Measurements from ENCODE around the gene NEK11. TPM values are rescaled to one million over a fixed set of nuclear protein-coding genes. Genes with fewer than 3 reads are reported as not detected.

The NEK11 gene
- total and polyA plus RNA-seq, 4 experiments from 2014 or later, result 1.9 to 6.2 (median 4.5) TPM

DNA sequence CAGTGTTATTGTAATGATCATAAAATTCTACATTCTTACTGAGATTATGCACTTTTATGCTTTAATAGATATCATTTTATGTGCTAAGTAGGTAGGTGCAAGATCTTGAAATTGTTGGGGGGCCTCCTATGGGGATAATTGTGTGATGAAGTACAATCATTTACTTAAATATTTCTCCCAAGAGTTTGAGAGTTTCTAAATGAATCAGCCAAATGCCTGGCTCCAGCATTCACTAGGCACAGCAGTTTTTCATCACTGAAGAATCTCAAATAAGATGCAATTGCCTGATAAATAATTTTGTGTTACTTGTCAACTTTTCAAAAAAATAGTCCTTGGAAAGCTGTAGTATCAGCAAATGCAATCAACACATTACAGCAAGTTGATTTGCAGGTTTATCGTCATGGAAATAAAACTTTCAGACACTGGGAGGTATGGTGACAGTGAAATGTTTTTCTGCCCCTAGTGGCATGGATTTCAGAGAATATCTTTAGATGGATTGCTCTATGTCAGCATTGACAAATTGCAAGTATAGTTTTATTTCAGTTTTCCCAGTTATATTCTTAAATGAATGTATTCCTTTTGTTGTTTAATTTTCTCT, 167.1 kb downstream of the NEK11 start:
- Mint-ChIP-seq H3K27ac (no peak overlapping the region), H3K9me3 (peaks cover 0 to 7% (median 2%) of the 10 kb centered on the region in 8 donors), H3K36me3 (peaks cover 1 to 20% of the 10 kb centered on the region in 2 donors), H3K4me3 (no peak overlapping the region), H3K27me3 (no peaks in the 10 kb centered on the region), H3K4me1 (no peaks in the 10 kb centered on the region)
- Histone ChIP-seq H3K9me3 (ENCODE audit: control insufficient read depth in 1 of 2, low read length in 2 of 2) (no peaks in the 10 kb centered on the region), H3K4me3 (ENCODE audit: low read length in 2 of 2) (no peak overlapping the region), H3K27me3 (ENCODE audit: insufficient read depth, low read length) (no peaks in the 10 kb centered on the region), H3K27ac (ENCODE audit: low read depth, low read length) (no peak overlapping the region), H3K4me1 (ENCODE audit: insufficient read depth, low read length) (no peaks in the 10 kb centered on the region), H3K36me3 (ENCODE audit: insufficient read depth, low read length) (no peaks in the 10 kb centered on the region)
- CTCF ChIA-PET (ENCODE audit: partially characterized antibody), result no interaction called here
- DNase-seq, result no peak
- POLR2A ChIA-PET (ENCODE audit: partially characterized antibody), result no interaction called here
- intact Hi-C loops (cut with micrococcal nuclease), result no loop called here

DNA sequence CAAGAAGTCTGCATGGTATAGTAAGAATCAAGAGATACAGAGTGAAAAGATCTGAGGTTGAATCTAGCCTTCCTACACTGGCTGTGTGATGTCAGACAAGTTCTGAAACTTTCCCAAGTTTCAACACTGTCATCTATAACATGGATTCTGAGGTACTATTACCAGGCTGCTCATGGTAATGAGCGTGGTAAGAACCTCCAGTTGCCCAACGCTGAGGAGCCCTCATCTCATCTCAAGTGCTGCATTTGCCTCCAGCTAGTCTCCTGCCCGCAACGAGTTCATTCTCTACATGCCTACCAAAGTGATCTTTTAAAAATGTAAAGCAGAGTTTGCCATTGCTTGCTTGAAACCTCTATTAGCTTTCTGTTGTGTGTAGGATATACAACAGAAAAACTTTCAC, 168.1 kb downstream of the NEK11 start:
- no peaks in the 10 kb centered on the region for H3K27me3 Mint-ChIP-seq
- H3K4me1 Mint-ChIP-seq, result no peaks in the 10 kb centered on the region

DNA sequence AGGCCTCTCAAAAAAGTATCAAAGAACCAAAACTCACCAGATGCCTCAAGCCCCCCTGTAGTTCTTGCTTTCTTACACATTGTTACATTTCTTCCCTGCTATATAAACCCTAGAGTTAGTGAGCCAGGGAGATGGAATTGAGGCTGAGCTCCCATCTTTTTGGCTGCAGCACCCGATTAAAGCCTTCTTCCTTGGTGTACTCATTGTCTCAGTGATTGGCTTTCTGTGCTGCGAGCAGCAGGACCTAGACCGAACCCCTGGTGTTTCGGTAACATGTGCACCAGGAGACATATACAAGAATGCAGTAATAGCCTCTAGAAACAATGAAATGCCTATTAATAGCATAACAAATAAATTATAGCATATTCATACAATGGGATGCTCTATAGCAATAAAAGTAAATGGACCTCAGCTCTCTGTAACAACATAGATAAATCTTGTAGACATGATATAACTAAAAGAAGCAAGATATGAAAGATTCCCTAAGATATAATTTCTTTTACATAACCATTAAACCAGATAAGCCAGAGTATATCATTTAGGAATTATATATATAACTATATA, 174.0 kb downstream of the NEK11 start:
- Mint-ChIP-seq H3K27me3 (no peaks in the 10 kb centered on the region), H3K36me3 (peaks cover 3 to 6% of the 10 kb centered on the region in 2 donors), H3K4me1 (no peaks in the 10 kb centered on the region), H3K27ac (no peak overlapping the region), H3K4me3 (no peak overlapping the region), H3K9me3 (peaks cover 0 to 32% (median 25%) of the 10 kb centered on the region in 8 donors)
- ChIA-PET CTCF (ENCODE audit: partially characterized antibody) (no interaction called here), POLR2A (ENCODE audit: partially characterized antibody) (no interaction called here)
- no peak overlapping the region for H3K27ac ChIP-seq (ENCODE audit: low read depth, low read length)
- no peaks in the 10 kb centered on the region for H3K36me3 ChIP-seq (ENCODE audit: insufficient read depth, low read length)
- H3K4me3 ChIP-seq (ENCODE audit: low read length in 2 of 2), result no peak overlapping the region
- no peaks in the 10 kb centered on the region for H3K9me3 ChIP-seq (ENCODE audit: control insufficient read depth in 1 of 2, low read length in 2 of 2)
- H3K4me1 ChIP-seq (ENCODE audit: insufficient read depth, low read length), result no peaks in the 10 kb centered on the region
- no peaks in the 10 kb centered on the region for H3K27me3 ChIP-seq (ENCODE audit: insufficient read depth, low read length)
- no peak for DNase-seq
- intact Hi-C loops (cut with micrococcal nuclease), result no loop called here

More for the DNA sequence above, 168.1 kb downstream of the NEK11 start:
- no peaks in the 10 kb centered on the region for H3K27me3 ChIP-seq (ENCODE audit: insufficient read depth, low read length)
- intact Hi-C loops (cut with micrococcal nuclease), result no loop called here
- H3K36me3 ChIP-seq (ENCODE audit: insufficient read depth, low read length), result no peaks in the 10 kb centered on the region
- no peak overlapping the region for H3K27ac Mint-ChIP-seq
- DNase-seq, result no peak
- H3K36me3 Mint-ChIP-seq, result peaks cover 1 to 17% of the 10 kb centered on the region in 2 donors
- ChIA-PET POLR2A (ENCODE audit: partially characterized antibody) (no interaction called here), CTCF (ENCODE audit: partially characterized antibody) (no interaction called here)
- no peak overlapping the region for H3K27ac ChIP-seq (ENCODE audit: low read depth, low read length)
- no peak overlapping the region for H3K4me3 Mint-ChIP-seq
- H3K9me3 Mint-ChIP-seq, result peaks cover 2 to 10% (median 4%) of the 10 kb centered on the region in 8 donors
- no peaks in the 10 kb centered on the region for H3K4me1 ChIP-seq (ENCODE audit: insufficient read depth, low read length)
- no peak overlapping the region for H3K4me3 ChIP-seq (ENCODE audit: low read length in 2 of 2)
- H3K9me3 ChIP-seq (ENCODE audit: control insufficient read depth in 1 of 2, low read length in 2 of 2), result no peaks in the 10 kb centered on the region

DNA sequence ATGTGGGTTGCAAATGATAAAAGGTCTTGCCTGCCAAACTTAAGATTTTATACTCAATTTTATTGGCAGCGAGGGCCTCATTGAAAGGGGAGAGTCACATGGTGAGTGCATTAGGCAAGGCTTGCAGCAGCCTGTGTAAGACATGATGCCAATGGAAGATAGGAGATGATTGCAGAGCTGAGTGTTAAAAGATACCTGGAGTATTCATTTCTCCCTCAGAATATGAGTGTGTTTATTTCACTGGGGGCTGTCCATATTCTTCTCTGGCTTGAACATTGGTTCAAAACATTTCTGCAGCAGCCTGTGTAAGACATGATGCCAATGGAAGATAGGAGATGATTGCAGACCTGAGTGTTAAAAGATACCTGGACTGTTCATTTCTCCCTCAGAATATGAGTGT, 189.7 kb downstream of the NEK11 start:
- H3K4me3 Mint-ChIP-seq, result no peak overlapping the region

DNA sequence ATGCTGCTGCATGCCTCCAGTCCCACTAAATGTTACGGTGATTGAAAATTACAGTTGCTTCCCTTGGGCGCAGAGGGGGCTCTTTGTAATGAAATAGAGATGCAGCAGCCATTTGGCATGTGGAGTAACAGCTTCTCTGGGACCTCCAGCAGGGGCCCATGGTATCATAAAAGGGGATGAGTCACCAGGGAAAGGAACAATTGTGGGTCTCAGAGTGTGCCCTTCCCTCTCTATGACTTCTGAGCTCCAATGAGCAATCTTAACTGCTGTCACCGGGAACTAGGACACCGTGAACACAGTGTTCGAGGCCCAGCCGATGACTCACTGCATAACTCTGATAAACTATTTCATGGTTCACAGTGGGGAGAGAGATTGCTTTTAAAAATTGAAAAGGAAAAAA, 190.1 kb downstream of the NEK11 start:
- intact Hi-C loops (cut with micrococcal nuclease), result no loop called here
- Histone ChIP-seq H3K27me3 (ENCODE audit: insufficient read depth, low read length) (no peaks in the 10 kb centered on the region), H3K36me3 (ENCODE audit: insufficient read depth, low read length) (no peaks in the 10 kb centered on the region), H3K27ac (ENCODE audit: low read depth, low read length) (no peak overlapping the region), H3K9me3 (ENCODE audit: control insufficient read depth in 1 of 2, low read length in 2 of 2) (no peaks in the 10 kb centered on the region), H3K4me1 (ENCODE audit: insufficient read depth, low read length) (no peaks in the 10 kb centered on the region), H3K4me3 (ENCODE audit: low read length in 2 of 2) (no peak overlapping the region)
- peaks cover 0 to 2% (median 0%) of the 10 kb centered on the region in 8 donors for H3K9me3 Mint-ChIP-seq
- CTCF ChIA-PET (ENCODE audit: partially characterized antibody), result no interaction called here
- H3K4me3 Mint-ChIP-seq, result no peak overlapping the region
- H3K36me3 Mint-ChIP-seq, result peaks cover 0 to 14% of the 10 kb centered on the region in 2 donors
- peaks cover 2 to 3% of the 10 kb centered on the region in 2 donors for H3K27me3 Mint-ChIP-seq
- POLR2A ChIA-PET (ENCODE audit: partially characterized antibody), result no interaction called here
- no peak for DNase-seq
- H3K27ac Mint-ChIP-seq, result no peak overlapping the region
- no peaks in the 10 kb centered on the region for H3K4me1 Mint-ChIP-seq

More for the DNA sequence above, 189.7 kb downstream of the NEK11 start:
- DNase-seq, result no peak
- H3K9me3 ChIP-seq (ENCODE audit: control insufficient read depth in 1 of 2, low read length in 2 of 2), result no peaks in the 10 kb centered on the region
- POLR2A ChIA-PET (ENCODE audit: partially characterized antibody), result no interaction called here
- Mint-ChIP-seq H3K9me3 (peaks cover 0 to 3% (median 1%) of the 10 kb centered on the region in 8 donors), H3K36me3 (peaks cover 0 to 14% of the 10 kb centered on the region in 2 donors), H3K27me3 (peaks cover 2 to 3% of the 10 kb centered on the region in 2 donors), H3K4me1 (no peaks in the 10 kb centered on the region), H3K27ac (no peak overlapping the region)
- CTCF ChIA-PET (ENCODE audit: partially characterized antibody), result no interaction called here
- no peaks in the 10 kb centered on the region for H3K4me1 ChIP-seq (ENCODE audit: insufficient read depth, low read length)
- H3K4me3 ChIP-seq (ENCODE audit: low read length in 2 of 2), result no peak overlapping the region
- intact Hi-C loops (cut with micrococcal nuclease), result no loop called here
- no peaks in the 10 kb centered on the region for H3K27me3 ChIP-seq (ENCODE audit: insufficient read depth, low read length)
- H3K36me3 ChIP-seq (ENCODE audit: insufficient read depth, low read length), result no peaks in the 10 kb centered on the region
- no peak overlapping the region for H3K27ac ChIP-seq (ENCODE audit: low read depth, low read length)

DNA sequence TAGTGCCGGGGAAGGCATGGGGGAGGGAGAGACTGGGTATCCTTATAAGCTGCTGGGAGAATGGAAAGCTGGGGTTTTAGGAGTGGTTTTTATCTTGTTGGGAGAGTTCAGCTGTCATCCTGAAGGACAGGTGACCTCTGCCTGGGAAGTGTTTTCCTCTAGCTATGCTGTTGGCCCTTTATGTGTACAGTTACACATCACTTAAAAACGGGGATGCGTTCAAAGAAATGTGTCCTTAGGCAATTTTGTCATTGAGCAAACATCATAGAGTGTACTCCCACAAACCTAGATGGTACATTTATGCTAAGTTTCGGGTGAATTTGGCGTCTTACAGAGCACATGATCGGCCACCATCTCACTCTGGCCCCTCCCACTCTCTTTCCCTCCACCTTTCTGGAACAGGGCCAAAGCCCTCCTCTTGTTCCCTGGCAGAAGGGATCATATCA, 190.6 kb downstream of the NEK11 start:
- Histone ChIP-seq H3K9me3 (ENCODE audit: control insufficient read depth in 1 of 2, low read length in 2 of 2) (no peaks in the 10 kb centered on the region), H3K36me3 (ENCODE audit: insufficient read depth, low read length) (no peaks in the 10 kb centered on the region), H3K27ac (ENCODE audit: low read depth, low read length) (no peak overlapping the region), H3K4me3 (ENCODE audit: low read length in 2 of 2) (no peak overlapping the region), H3K27me3 (ENCODE audit: insufficient read depth, low read length) (no peaks in the 10 kb centered on the region), H3K4me1 (ENCODE audit: insufficient read depth, low read length) (no peaks in the 10 kb centered on the region)
- peaks cover 2 to 3% of the 10 kb centered on the region in 2 donors for H3K27me3 Mint-ChIP-seq
- ChIA-PET POLR2A (ENCODE audit: partially characterized antibody) (no interaction called here), CTCF (ENCODE audit: partially characterized antibody) (no interaction called here)
- peaks cover 0 to 2% (median 0%) of the 10 kb centered on the region in 8 donors for H3K9me3 Mint-ChIP-seq
- H3K4me3 Mint-ChIP-seq, result no peak overlapping the region
- H3K36me3 Mint-ChIP-seq, result peaks cover 0 to 14% of the 10 kb centered on the region in 2 donors
- H3K4me1 Mint-ChIP-seq, result no peaks in the 10 kb centered on the region
- no peak overlapping the region for H3K27ac Mint-ChIP-seq
- intact Hi-C loops (cut with micrococcal nuclease), result no loop called here
- DNase-seq, result no peak

DNA sequence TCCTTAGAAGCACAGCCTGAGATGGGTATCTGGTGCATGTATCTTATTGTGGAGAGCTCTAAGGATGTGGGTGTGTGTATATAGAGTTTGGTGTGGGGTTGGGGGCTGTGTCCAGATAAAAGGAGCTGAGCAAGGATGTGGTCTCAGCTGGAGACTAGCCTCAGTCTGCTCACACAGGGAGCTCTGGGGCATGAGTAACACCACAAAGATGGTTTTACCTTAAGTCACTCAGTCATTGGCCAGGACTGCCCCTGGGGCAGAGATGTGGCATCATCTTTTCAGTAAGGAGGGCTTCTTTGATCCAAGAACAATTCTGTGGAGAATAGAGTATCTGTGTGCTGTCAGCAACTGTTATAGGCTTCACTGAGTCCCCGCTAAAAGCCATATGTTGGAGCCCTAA, 191.5 kb downstream of the NEK11 start:
- H3K9me3 Mint-ChIP-seq, result peaks cover 0 to 2% (median 0%) of the 10 kb centered on the region in 8 donors
- Histone ChIP-seq H3K4me1 (ENCODE audit: insufficient read depth, low read length) (no peaks in the 10 kb centered on the region), H3K4me3 (ENCODE audit: low read length in 2 of 2) (no peak overlapping the region), H3K9me3 (ENCODE audit: control insufficient read depth in 1 of 2, low read length in 2 of 2) (no peaks in the 10 kb centered on the region), H3K27me3 (ENCODE audit: insufficient read depth, low read length) (no peaks in the 10 kb centered on the region), H3K36me3 (ENCODE audit: insufficient read depth, low read length) (no peaks in the 10 kb centered on the region), H3K27ac (ENCODE audit: low read depth, low read length) (no peak overlapping the region)
- intact Hi-C loops (cut with micrococcal nuclease), result no loop called here
- peaks cover 0 to 11% of the 10 kb centered on the region in 2 donors for H3K36me3 Mint-ChIP-seq
- H3K27ac Mint-ChIP-seq, result no peak overlapping the region
- CTCF ChIA-PET (ENCODE audit: partially characterized antibody), result no interaction called here
- DNase-seq, result no peak
- H3K27me3 Mint-ChIP-seq, result peaks cover 2 to 3% of the 10 kb centered on the region in 2 donors
- peaks cover 0 to 6% (median 0%) of the 10 kb centered on the region in 4 donors for H3K4me1 Mint-ChIP-seq
- POLR2A ChIA-PET (ENCODE audit: partially characterized antibody), result no interaction called here
- no peak overlapping the region for H3K4me3 Mint-ChIP-seq

Measured in CD4-positive, alpha-beta memory T cell (primary cell).